ENCODE data around the gene SLC25A15.

GRCh38 chr13:40818926-40819325 lies 29.5 kb downstream of the SLC25A15 start:
- TF ChIP-seq EZH2phosphoT487 (IDR thresholded peaks at IDR 0.05; ENCODE audit: insufficient read depth, low read depth) = no peak
- no peak for TF ChIP-seq EZH2 (IDR thresholded peaks at IDR 0.05; ENCODE audit: insufficient read depth, poor library complexity, severe bottlenecking)

Data from GM23248 (cell line).